ENCODE results near the gene FAM53B. TPM values are rescaled to one million over a fixed set of nuclear protein-coding genes. Genes with fewer than 3 reads are reported as not detected.
"Not testable (repeated sequence)": the region's sequence is repeated elsewhere in the genome, so short reads cannot be mapped to it uniquely, and the experiment has no call there.

FAM53B gene
- total RNA-seq, 6 experiments from 2014 or later: 4.4 to 10.8 (median 4.8) TPM

GRCh38 chr10:124589491-124590041 is 154.6 kb downstream of the FAM53B start:
- no peak for ATAC-seq
- H3K27ac ChIP-seq: no peak overlapping the region
- peak in 2 of 3 donors; percentile 14 to 45 for DNase-seq
- H3K36me3 ChIP-seq: no peaks in the 10 kb centered on the region
- no peaks in the 10 kb centered on the region for H3K9me3 ChIP-seq
- no peak for TF ChIP-seq POLR2A (IDR thresholded peaks at IDR 0.05)
- TF ChIP-seq, protein P1, sequence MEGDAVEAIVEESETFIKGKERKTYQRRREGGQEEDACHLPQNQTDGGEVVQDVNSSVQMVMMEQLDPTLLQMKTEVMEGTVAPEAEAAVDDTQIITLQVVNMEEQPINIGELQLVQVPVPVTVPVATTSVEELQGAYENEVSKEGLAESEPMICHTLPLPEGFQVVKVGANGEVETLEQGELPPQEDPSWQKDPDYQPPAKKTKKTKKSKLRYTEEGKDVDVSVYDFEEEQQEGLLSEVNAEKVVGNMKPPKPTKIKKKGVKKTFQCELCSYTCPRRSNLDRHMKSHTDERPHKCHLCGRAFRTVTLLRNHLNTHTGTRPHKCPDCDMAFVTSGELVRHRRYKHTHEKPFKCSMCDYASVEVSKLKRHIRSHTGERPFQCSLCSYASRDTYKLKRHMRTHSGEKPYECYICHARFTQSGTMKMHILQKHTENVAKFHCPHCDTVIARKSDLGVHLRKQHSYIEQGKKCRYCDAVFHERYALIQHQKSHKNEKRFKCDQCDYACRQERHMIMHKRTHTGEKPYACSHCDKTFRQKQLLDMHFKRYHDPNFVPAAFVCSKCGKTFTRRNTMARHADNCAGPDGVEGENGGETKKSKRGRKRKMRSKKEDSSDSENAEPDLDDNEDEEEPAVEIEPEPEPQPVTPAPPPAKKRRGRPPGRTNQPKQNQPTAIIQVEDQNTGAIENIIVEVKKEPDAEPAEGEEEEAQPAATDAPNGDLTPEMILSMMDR (IDR thresholded peaks at IDR 0.05): no peak
- no peaks in the 10 kb centered on the region for H3K4me1 ChIP-seq
- no peaks in the 10 kb centered on the region for H3K27me3 ChIP-seq
- WGBS (ENCODE audit: insufficient coverage, low coverage, low lambda C conversion rate, missing lambda C conversion rate): 73% methylated on average over 8 of the region's 24 CpGs
- intact Hi-C loops (cut with DNase I): no loop called here
- H3K4me3 ChIP-seq: no peak overlapping the region

DNA sequence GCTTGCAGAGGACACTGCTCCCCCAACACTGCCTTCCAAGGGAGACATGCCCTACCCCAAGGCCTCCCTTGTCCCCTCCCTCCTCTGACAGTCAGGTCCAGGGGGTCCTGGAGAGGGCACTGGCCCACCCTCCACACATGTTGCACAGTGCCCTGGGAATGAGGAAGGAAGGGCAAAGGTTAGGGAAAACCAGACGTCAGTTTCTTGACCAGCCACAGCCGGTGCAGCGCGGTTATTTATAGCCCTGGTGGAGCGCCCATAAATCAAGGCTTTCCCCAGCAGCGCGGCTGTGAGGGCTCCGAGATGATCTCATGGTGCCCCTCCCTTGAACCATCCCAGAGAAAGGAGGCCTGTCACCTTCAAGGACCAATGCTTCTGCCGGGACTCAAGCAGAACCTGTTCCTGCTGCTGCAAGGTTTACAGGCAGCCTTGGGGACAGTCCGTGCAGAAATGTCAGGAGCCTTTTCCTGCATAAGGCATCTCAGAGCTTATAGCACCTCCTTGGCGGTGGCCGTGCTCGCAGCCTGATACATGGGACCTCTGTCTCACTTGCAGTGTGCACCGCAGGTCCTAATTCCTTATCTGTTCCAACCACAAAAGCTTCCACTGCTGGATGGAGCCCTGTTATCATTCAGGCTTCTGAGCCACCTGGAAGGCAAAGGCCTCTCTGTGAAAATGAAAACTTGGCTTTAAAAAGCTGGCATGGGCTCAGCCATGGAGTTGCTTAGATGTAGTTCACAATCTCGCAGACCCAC is 155.3 kb downstream of the FAM53B start:
- peak; percentile 10 to 42 (median 31) for ATAC-seq
- Histone ChIP-seq H3K27me3 (no peaks in the 10 kb centered on the region), H3K4me1 (no peaks in the 10 kb centered on the region), H3K9me3 (no peaks in the 10 kb centered on the region), H3K4me3 (no peak overlapping the region), H3K36me3 (no peaks in the 10 kb centered on the region), H3K27ac (no peak overlapping the region)
- TF ChIP-seq, protein P1 (IDR thresholded peaks at IDR 0.05): no peak
- TF ChIP-seq POLR2A (IDR thresholded peaks at IDR 0.05): no peak
- DNase-seq: peak in 1 of 3 donors; percentile 50
- intact Hi-C loops (cut with DNase I): no loop called here
- 49% methylated on average over 4 of the region's 15 CpGs for WGBS (ENCODE audit: insufficient coverage, low coverage, low lambda C conversion rate, missing lambda C conversion rate)

GRCh38 chr10:124588341-124588735 is 155.8 kb downstream of the FAM53B start:
- DNase-seq; ATAC-seq; H3K4me1 ChIP-seq; H3K9me3 ChIP-seq; H3K36me3 ChIP-seq; intact Hi-C loops (cut with DNase I); H3K4me3 ChIP-seq; H3K27me3 ChIP-seq; H3K27ac ChIP-seq: not testable (repeated sequence)
- 55% methylated on average over 6 of the region's 6 CpGs for WGBS (ENCODE audit: insufficient coverage, low coverage, low lambda C conversion rate, missing lambda C conversion rate)

DNA sequence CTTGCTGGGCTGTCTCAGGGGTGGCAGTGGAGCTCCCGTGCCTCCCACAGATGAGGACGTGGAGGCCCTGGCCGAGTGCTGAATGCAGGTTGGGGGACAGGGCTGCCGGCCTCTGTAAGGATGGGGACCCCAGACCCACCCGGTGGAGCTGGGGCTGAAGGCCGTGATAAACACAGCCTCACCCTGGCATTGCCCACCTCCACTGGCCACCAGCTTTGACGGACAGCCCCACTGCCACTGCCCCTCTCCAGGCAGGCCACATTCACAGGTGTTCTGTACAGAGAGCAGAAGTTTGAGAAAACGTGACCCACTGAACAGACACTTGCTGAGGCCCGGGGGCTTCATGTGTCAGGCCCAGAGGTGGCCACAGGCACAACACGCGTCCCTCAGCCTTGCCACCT is 156.4 kb downstream of the FAM53B start:
- ATAC-seq: peak in 1 of 4 donors; percentile 16
- no CpG with 5 or more reads among the region's 11 CpGs for WGBS (ENCODE audit: insufficient coverage, low coverage, low lambda C conversion rate, missing lambda C conversion rate)
- intact Hi-C loops (cut with DNase I): no loop called here
- Histone ChIP-seq H3K4me3 (no peak overlapping the region), H3K27me3 (no peaks in the 10 kb centered on the region), H3K36me3 (no peaks in the 10 kb centered on the region), H3K4me1 (no peaks in the 10 kb centered on the region), H3K27ac (no peak overlapping the region), H3K9me3 (no peaks in the 10 kb centered on the region)
- no peak for TF ChIP-seq POLR2A (IDR thresholded peaks at IDR 0.05)
- TF ChIP-seq, protein P1 (IDR thresholded peaks at IDR 0.05): no peak
- DNase-seq: peak in 1 of 3 donors; percentile 47

DNA sequence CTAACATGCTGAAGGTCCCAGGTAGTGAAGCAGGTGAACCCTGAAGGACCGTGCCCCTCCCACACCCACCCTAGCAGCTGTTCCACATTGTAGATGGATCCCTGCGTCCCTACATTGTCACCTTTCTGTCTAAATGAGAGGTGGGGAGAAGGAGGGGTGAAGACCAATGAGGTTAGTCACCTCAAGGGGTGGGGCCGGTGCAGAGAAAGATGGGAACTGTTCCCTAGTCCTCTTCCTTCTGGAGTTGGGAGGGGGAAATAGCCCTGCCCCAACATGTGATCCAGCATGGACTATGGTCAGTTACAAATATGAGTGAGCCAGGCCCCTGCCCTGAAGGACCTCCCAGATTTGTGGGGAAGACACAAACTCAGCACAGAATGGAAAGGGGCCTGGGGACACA is 158.0 kb downstream of the FAM53B start:
- WGBS (ENCODE audit: insufficient coverage, low coverage, low lambda C conversion rate, missing lambda C conversion rate): 100% methylated on average over 3 of the region's 3 CpGs
- DNase-seq: no peak
- H3K27me3 ChIP-seq: no peaks in the 10 kb centered on the region
- H3K36me3 ChIP-seq: no peaks in the 10 kb centered on the region
- H3K27ac ChIP-seq: no peak overlapping the region
- no peaks in the 10 kb centered on the region for H3K9me3 ChIP-seq
- H3K4me3 ChIP-seq: no peak overlapping the region
- no peak for TF ChIP-seq POLR2A (IDR thresholded peaks at IDR 0.05)
- TF ChIP-seq, protein P1 (IDR thresholded peaks at IDR 0.05): no peak
- intact Hi-C loops (cut with DNase I): no loop called here
- no peak for ATAC-seq
- no peaks in the 10 kb centered on the region for H3K4me1 ChIP-seq
